Activated naive CD4-positive, alpha-beta T cell treated with anti-CD3 and anti-CD28 coated beads, Interleukin-2, amount 10 ng/mL, durations not matched to agents 7 days and 5 days (primary cell): ENCODE measurements around the gene DPF3.
"Not testable (repeated sequence)": the region's sequence is repeated elsewhere in the genome, so short reads cannot be mapped to it uniquely, and the experiment has no call there.

Experiments
- CTCF ChIA-PET: fragments of 350-600 bp; sonication (Branson Sonifier 250); formaldehyde crosslinking; loops from one replicate; lab custom pipeline; 2021; ENCODE audit warnings: antibody characterized with exemption; lab: Charles Lee
- DNase-seq: peaks from one replicate; pipeline ENCODE4 v3.0.0-alpha.2; 2020
- H3K27ac Mint-ChIP-seq: one replicate; pipeline ENCODE4 v1.8.0; 2021; ENCODE audit warnings: mild to moderate bottlenecking, moderate library complexity, mixed read lengths
- H3K27me3 Mint-ChIP-seq: one replicate; pipeline ENCODE4 v1.8.0; 2021; ENCODE audit warnings: mild to moderate bottlenecking, mixed read lengths
- H3K36me3 Mint-ChIP-seq: one replicate; pipeline ENCODE4 v1.8.0; 2021; ENCODE audit warnings: mixed read lengths
- H3K4me1 Mint-ChIP-seq: one replicate; pipeline ENCODE4 v1.8.0; 2021; ENCODE audit warnings: mixed read lengths
- H3K4me3 Mint-ChIP-seq: one replicate; pipeline ENCODE4 v1.8.0; 2021; ENCODE audit warnings: mild to moderate bottlenecking, moderate library complexity, mixed read lengths
- H3K9me3 Mint-ChIP-seq: one replicate; pipeline ENCODE4 v1.8.0; 2021; ENCODE audit warnings: mixed read lengths

DPF3 gene

DNA sequence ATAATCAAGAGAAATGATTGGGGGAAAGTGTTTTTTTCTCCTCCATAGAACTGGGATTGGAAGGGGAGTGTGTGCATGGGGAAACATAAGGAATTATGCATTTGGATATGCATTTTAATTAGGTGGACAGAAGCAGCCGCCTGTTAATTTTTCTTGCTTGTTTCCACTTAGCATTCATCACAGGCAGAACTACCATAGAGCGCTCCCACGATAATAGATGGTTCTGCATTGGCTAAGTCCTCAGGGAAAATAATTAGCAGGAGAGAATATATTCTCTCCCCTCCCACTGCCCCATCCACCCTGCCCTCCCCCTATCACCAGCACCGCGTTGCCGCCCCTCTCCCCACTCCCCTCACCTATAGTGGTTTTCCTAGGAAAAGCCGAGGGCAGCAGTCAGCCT, 11.4 kb downstream of the DPF3 start:
- no peak overlapping the region for H3K27ac Mint-ChIP-seq
- no peak overlapping the region for H3K4me3 Mint-ChIP-seq
- CTCF ChIA-PET, result no interaction called here
- peaks cover 2% of the 10 kb centered on the region for H3K9me3 Mint-ChIP-seq
- H3K27me3 Mint-ChIP-seq, result peaks cover 47% of the 10 kb centered on the region
- H3K4me1 Mint-ChIP-seq, result peaks cover 39% of the 10 kb centered on the region
- no peak for DNase-seq
- H3K36me3 Mint-ChIP-seq, result peaks cover 21% of the 10 kb centered on the region

DNA sequence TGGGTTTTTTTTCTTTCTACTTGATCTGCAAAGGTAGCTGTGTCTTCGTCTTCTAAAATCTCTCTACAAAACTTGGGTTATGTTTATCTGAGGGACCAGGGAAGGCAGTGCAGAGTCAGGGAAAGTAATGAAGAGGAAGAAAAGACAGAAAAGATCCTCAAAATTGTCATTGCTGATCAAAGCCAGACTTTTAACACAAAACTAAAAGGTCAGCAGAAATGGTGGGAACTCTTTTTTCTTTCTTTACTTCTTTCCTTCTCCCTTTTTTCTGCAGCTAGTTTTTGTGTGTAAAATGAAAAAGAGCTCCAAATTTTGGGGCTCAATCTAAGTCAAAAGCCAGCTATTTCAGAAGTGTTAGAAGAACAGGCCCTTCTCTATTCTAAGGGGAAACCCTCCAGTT, 11.9 kb downstream of the DPF3 start:
- Mint-ChIP-seq H3K4me1 (peaks cover 39% of the 10 kb centered on the region), H3K27ac (no peak overlapping the region), H3K9me3 (peaks cover under 1% of the 10 kb centered on the region), H3K36me3 (peaks cover 18% of the 10 kb centered on the region), H3K27me3 (peaks cover 44% of the 10 kb centered on the region), H3K4me3 (no peak overlapping the region)
- CTCF ChIA-PET, result no interaction called here
- no peak for DNase-seq

GRCh38 chr14:72881543-72881942, 12.4 kb downstream of the DPF3 start:
- Mint-ChIP-seq H3K4me1 (peaks cover 39% of the 10 kb centered on the region), H3K36me3 (peaks cover 17% of the 10 kb centered on the region), H3K27me3 (peaks cover 45% of the 10 kb centered on the region), H3K4me3 (no peak overlapping the region), H3K27ac (no peak overlapping the region), H3K9me3 (no peaks in the 10 kb centered on the region)
- CTCF ChIA-PET, result interaction anchor here (0.9 kb wide), 1 partner anchor 22 kb away, joined by 3 read pairs; no protein-coding TSS in a partner anchor
- DNase-seq, result no peak

GRCh38 chr14:72880820-72881219, 13.1 kb downstream of the DPF3 start:
- peaks cover 17% of the 10 kb centered on the region for H3K36me3 Mint-ChIP-seq
- CTCF ChIA-PET, result interaction anchor here (0.9 kb wide), 1 partner anchor 23 kb away, joined by 3 read pairs; no protein-coding TSS in a partner anchor
- DNase-seq, result no peak
- H3K9me3 Mint-ChIP-seq, result no peaks in the 10 kb centered on the region
- H3K27ac Mint-ChIP-seq, result peak overlapping the region; percentile 15
- H3K4me3 Mint-ChIP-seq, result no peak overlapping the region
- peaks cover 41% of the 10 kb centered on the region for H3K27me3 Mint-ChIP-seq
- H3K4me1 Mint-ChIP-seq, result peaks cover 39% of the 10 kb centered on the region

GRCh38 chr14:72880164-72880563, 13.7 kb downstream of the DPF3 start:
- DNase-seq, result no peak
- Mint-ChIP-seq H3K4me1 (peaks cover 39% of the 10 kb centered on the region), H3K9me3 (no peaks in the 10 kb centered on the region), H3K27ac (no peak overlapping the region), H3K27me3 (peaks cover 37% of the 10 kb centered on the region), H3K4me3 (no peak overlapping the region), H3K36me3 (peaks cover 14% of the 10 kb centered on the region)
- CTCF ChIA-PET, result no interaction called here

- H3K27me3 Mint-ChIP-seq, result peaks cover 36% of the 10 kb centered on the region
- H3K36me3 Mint-ChIP-seq, result peaks cover 20% of the 10 kb centered on the region
- no peak overlapping the region for H3K4me3 Mint-ChIP-seq
- peaks cover 37% of the 10 kb centered on the region for H3K4me1 Mint-ChIP-seq
- no peak overlapping the region for H3K27ac Mint-ChIP-seq
- CTCF ChIA-PET, result no interaction called here
- H3K9me3 Mint-ChIP-seq, result peaks cover 3% of the 10 kb centered on the region
- no peak for DNase-seq
These were observed 14.5 kb downstream of the DPF3 start for GRCh38 chr14:72879431-72879830.

- Mint-ChIP-seq H3K9me3 (peaks cover 4% of the 10 kb centered on the region), H3K4me3 (no peak overlapping the region), H3K4me1 (peaks cover 31% of the 10 kb centered on the region), H3K27ac (no peak overlapping the region), H3K36me3 (peaks cover 20% of the 10 kb centered on the region), H3K27me3 (peaks cover 33% of the 10 kb centered on the region)
- CTCF ChIA-PET, result no interaction called here
- no peak for DNase-seq
These were observed 15.2 kb downstream of the DPF3 start for GRCh38 chr14:72878746-72879145.

DNA sequence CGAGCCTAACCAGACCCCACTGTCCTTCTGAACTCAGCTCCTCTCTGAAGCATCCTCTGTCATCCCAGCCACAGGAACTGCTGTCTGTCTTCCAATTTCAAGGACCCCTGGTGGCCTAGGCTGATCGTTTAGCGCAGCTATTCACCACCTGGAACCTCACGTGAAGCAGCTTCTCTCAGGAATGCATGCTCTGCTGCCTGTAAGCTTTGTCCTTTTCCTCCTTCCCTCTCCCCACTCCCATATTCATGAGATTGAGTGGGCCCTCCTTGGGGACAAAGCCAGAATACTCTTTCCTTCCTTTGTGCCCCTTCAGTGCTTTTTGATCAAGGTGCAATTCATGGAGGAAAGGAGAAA, 17.2 kb downstream of the DPF3 start:
- Mint-ChIP-seq H3K27ac (no peak overlapping the region), H3K9me3 (peaks cover 6% of the 10 kb centered on the region), H3K4me3 (no peak overlapping the region), H3K27me3 (peaks cover 26% of the 10 kb centered on the region), H3K4me1 (peaks cover 19% of the 10 kb centered on the region), H3K36me3 (peaks cover 17% of the 10 kb centered on the region)
- CTCF ChIA-PET, result interaction anchor here (0.6 kb wide), 1 partner anchor 143 kb away, joined by 3 read pairs; no protein-coding TSS in a partner anchor
- DNase-seq, result no peak

DNA sequence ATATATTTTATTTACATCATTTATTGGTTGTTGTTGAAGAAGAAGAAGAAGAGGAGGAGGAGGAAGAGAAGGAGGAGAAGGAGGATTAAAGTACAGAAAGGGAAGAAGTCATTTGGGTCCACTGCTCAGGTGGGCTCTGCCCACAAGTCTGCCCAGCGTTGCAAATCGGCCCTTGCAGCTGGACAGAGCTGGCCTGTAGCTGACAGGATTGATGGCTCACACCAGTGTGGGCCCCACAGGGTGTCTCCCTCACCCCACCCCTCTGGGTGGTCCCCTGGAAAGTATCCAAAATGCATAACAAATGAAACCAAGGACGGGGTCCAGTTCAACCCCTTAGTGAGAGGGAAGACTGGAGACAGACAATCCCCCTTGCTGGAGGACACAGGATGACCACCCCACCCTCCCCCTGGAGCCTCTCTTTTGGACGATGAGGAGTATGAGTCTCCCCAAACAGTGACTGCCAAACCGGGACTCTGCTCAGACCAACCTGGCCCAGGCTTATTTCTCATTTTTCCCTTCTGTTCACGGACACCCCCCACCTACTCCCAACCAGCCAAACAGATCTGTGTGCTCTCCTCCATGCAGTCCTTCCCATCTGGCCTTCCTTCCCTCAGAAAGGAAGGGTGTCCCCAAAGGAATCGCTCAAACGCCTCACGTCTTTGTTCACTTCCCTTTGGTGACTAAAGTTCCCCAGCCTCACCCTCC, 17.7 kb downstream of the DPF3 start:
- Mint-ChIP-seq H3K4me1 (peaks cover 16% of the 10 kb centered on the region), H3K36me3 (peaks cover 14% of the 10 kb centered on the region), H3K9me3 (peaks cover 6% of the 10 kb centered on the region), H3K27ac (no peak overlapping the region), H3K4me3 (no peak overlapping the region), H3K27me3 (peaks cover 26% of the 10 kb centered on the region)
- CTCF ChIA-PET, result interaction anchor here (0.6 kb wide), 1 partner anchor 143 kb away, joined by 3 read pairs; no protein-coding TSS in a partner anchor
- DNase-seq, result no peak

DNA sequence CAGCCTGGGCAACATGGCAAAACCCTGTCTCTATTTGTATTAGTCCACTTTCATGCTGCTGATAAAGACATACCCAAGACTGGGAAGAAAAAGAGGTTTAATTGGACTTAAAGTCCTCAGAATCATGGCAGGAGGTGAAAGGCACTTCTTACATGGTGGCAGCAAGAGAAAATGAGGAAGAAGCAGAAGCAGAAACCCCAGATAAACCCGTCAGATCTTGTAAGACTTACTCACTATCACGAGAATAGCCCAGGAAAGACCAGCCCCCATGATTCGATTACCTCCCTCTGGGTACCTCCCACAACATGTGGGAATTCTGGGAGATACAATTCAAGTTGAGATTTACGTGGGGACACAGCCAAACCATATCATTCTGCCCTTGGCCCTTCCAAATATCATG, 23.0 kb downstream of the DPF3 start:
- DNase-seq, CTCF ChIA-PET, H3K9me3 Mint-ChIP-seq, H3K4me3 Mint-ChIP-seq, H3K4me1 Mint-ChIP-seq, H3K27ac Mint-ChIP-seq: not testable (repeated sequence)
- H3K36me3 Mint-ChIP-seq, result peaks cover 11% of the 10 kb centered on the region
- peaks cover 26% of the 10 kb centered on the region for H3K27me3 Mint-ChIP-seq

DNA sequence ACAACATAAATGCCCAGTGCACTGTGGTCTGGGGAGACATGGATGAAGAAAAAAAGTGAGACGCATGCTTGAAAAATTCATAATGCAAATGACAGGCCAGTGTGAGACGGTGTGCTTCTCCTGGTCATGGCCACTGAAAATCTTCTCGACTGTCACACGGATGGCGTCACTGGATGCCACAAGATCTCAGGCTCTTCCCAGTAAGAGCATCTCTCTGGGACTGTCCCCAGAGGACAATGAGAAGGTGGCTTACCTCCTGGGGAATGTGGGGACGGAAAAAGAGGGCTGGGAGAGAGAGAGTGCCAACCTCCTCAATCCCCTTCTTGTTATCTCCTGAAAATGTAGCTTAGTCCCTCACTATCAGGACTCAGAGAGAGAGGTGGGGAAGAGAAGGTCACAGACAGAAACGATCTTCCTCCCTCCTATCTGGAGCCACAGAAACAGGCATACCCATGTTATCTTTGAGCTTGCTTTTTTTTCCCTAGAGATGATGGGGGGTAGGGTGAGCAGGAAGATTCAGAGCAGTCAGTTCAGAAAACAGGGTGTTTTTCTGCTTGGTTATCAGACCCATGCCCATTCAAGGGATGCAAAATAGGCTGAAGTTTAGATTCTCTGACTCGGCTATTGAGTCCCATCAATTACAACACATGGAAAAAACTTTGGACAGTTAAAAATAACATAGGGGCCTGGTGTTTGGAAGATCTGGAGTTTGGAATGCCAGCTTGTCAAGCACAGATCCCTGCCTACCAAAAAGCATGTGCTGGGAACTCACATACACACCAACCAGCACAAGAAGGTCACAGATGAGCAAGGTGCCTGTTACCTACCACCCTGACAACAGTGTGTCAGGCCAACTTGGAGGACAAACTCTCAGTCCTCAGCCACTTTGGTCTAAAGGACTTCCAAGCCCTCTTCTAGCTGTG, 24.2 kb downstream of the DPF3 start:
- peaks cover 8% of the 10 kb centered on the region for H3K9me3 Mint-ChIP-seq
- H3K27me3 Mint-ChIP-seq, result peaks cover 21% of the 10 kb centered on the region
- H3K36me3 Mint-ChIP-seq, result peaks cover 8% of the 10 kb centered on the region
- no peak overlapping the region for H3K4me3 Mint-ChIP-seq
- CTCF ChIA-PET, result no interaction called here
- H3K27ac Mint-ChIP-seq, result no peak overlapping the region
- H3K4me1 Mint-ChIP-seq, result no peaks in the 10 kb centered on the region
- no peak for DNase-seq

GRCh38 chr14:72868500-72868899, 25.4 kb downstream of the DPF3 start:
- Mint-ChIP-seq H3K9me3 (peaks cover 5% of the 10 kb centered on the region), H3K36me3 (peaks cover 6% of the 10 kb centered on the region), H3K4me1 (no peaks in the 10 kb centered on the region), H3K27ac (no peak overlapping the region), H3K4me3 (no peak overlapping the region), H3K27me3 (peaks cover 26% of the 10 kb centered on the region)
- CTCF ChIA-PET, result no interaction called here
- DNase-seq, result no peak

DNA sequence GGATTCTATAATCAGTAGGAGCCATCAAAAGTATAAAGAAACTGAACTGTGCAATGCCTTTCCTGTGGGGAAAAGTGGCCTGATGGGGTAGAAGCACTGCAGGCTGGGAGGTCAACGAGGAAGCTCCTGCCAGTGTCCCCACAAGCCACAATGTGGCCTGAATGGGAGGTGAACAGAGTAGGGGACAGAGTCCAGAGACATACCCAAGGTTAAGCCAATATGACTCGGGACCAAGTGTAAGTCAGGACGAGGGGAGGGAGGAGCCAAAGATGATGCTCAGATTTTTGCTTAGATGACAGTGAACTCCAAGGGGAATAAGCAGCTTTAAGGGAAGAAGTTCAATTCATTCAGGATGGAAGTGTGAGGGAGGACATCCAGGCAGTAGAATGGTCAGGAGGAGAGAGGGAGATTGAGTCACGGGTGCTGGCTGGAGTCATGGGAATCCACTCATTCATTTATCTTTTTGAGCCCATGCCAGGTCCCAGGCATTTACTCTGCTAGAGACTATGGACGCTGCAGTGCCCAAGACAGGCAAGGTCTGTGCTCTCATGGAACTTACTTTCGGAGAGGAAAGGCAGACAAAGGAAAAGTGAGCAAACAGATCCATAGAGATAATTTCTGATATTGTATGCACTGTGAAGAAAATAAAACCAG, 29.1 kb downstream of the DPF3 start:
- Mint-ChIP-seq H3K27ac (no peak overlapping the region), H3K27me3 (peaks cover 26% of the 10 kb centered on the region), H3K36me3 (no peaks in the 10 kb centered on the region), H3K4me3 (no peak overlapping the region), H3K9me3 (no peaks in the 10 kb centered on the region), H3K4me1 (no peaks in the 10 kb centered on the region)
- CTCF ChIA-PET, result no interaction called here
- no peak for DNase-seq
